GM19193 (cell line): ENCODE results near the gene SNRNP48.

ENCODE experiments used
- POLR2A ChIP-seq: IDR thresholded peaks from 4 replicates; pipeline ENCODE4 v1.6.1; 2011; ENCODE audit not compliant: insufficient read depth, insufficient read length; ENCODE audit errors: extremely low read depth

The SNRNP48 gene

GRCh38 chr6:7589949-7590917, at the start of gene SNRNP48:
Gene SNRNP48 (plus strand): TSS chr6:7590198. CDS start chr6:7590258, 60 bp downstream.
- TF ChIP-seq POLR2A = peak; percentile 92

- TF ChIP-seq POLR2A = no peak
Observed at GRCh38 chr6:7540595-7540994, 49.4 kb upstream of the SNRNP48 start.

GRCh38 chr6:7541175-7542064, 48.6 kb upstream of the SNRNP48 start, which contains the start of gene DSP:
Gene DSP (plus strand): TSS chr6:7541671. CDS start chr6:7541916, 245 bp downstream.
- TF ChIP-seq POLR2A = no peak

GRCh38 chr6:7542065-7542873, 47.7 kb upstream of the SNRNP48 start:
- no peak for TF ChIP-seq POLR2A

- TF ChIP-seq POLR2A = no peak
Observed at GRCh38 chr6:7542874-7543624, 46.9 kb upstream of the SNRNP48 start.

GRCh38 chr6:7543789-7544424, 46.1 kb upstream of the SNRNP48 start:
- TF ChIP-seq POLR2A = no peak

GRCh38 chr6:7544597-7544996, 45.4 kb upstream of the SNRNP48 start:
- no peak for TF ChIP-seq POLR2A

GRCh38 chr6:7545316-7546019, 44.5 kb upstream of the SNRNP48 start:
- TF ChIP-seq POLR2A = no peak

- no peak for TF ChIP-seq POLR2A
Observed at GRCh38 chr6:7546020-7546369, 44.0 kb upstream of the SNRNP48 start.

GRCh38 chr6:7546383-7546782, 43.6 kb upstream of the SNRNP48 start:
- no peak for TF ChIP-seq POLR2A

GRCh38 chr6:7546896-7547295, 43.1 kb upstream of the SNRNP48 start:
- no peak for TF ChIP-seq POLR2A

- no peak for TF ChIP-seq POLR2A
Observed at GRCh38 chr6:7547315-7547714, 42.7 kb upstream of the SNRNP48 start.

GRCh38 chr6:7550433-7550801, 39.6 kb upstream of the SNRNP48 start:
- no peak for TF ChIP-seq POLR2A
